Thymus (tissue), 11 donors: ENCODE measurements around the gene NAA10. TPM values are rescaled to one million over a fixed set of nuclear protein-coding genes. Genes with fewer than 3 reads are reported as not detected.

Source experiments
- DNase-seq, 9 donors: peaks; one replicate each; pipeline ENCODE4 v3.0.0-alpha.2; 2013; ENCODE audit warnings: low spot score in 9 of 9, low read depth in 6 of 9, missing footprints in 1 of 9
- H3K27ac ChIP-seq, 2 donors: one replicate each; pipeline ENCODE4 v1.5.1; 2013; ENCODE audit warnings: control low read depth in 1 of 2, low read depth in 1 of 2, low read length in 1 of 2, mild to moderate bottlenecking in 1 of 2, moderate library complexity in 1 of 2
- H3K27me3 ChIP-seq, 2 donors: one replicate each; pipeline ENCODE4 v1.5.1; 2013; ENCODE audit warnings: low read length in 1 of 2; ENCODE audit not compliant: control insufficient read depth in 2 of 2, insufficient read depth in 1 of 2
- H3K36me3 ChIP-seq, 2 donors: one replicate each; pipeline ENCODE4 v1.5.1; 2013; ENCODE audit warnings: low read length in 1 of 2, mild to moderate bottlenecking in 1 of 2, moderate library complexity in 1 of 2; ENCODE audit not compliant: control insufficient read depth in 2 of 2, insufficient read depth in 2 of 2
- H3K4me1 ChIP-seq, 2 donors: one replicate each; pipeline ENCODE4 v1.5.1; 2013; ENCODE audit warnings: low read length in 2 of 2; ENCODE audit not compliant: control insufficient read depth in 2 of 2, insufficient read depth in 2 of 2
- H3K4me3 ChIP-seq, 2 donors: one replicate each; pipeline ENCODE4 v1.5.1; 2013; ENCODE audit warnings: low read length in 2 of 2, control low read depth in 1 of 2, mild to moderate bottlenecking in 1 of 2
- H3K9me3 ChIP-seq, 2 donors: one replicate each; pipeline ENCODE4 v1.5.1; 2013; ENCODE audit warnings: low read length in 1 of 2, mild to moderate bottlenecking in 1 of 2; ENCODE audit not compliant: control insufficient read depth in 2 of 2, insufficient read depth in 1 of 2
- WGBS: extraction: QIAGEN DNeasy Blood & Tissue Kit; methylation state at CpG from one replicate; pipeline ENCODE4 v1.1.7; 2013; 5-methylcytosine and 5-hydroxymethylcytosine counted together
- polyA plus RNA-seq: library from polyadenylated mRNA; stranded (reverse); fragments of 200-250 nt; gene quantifications from one replicate; pipeline ENCODE4 v1.2.3, GENCODE V29; 2013
- total RNA-seq: library from RNA; stranded (reverse); fragments of 120-200 nt; gene quantifications from one replicate; pipeline ENCODE4 v1.2.4, GENCODE V29; 2013
- donor health status: healthy.

Gene NAA10
- total and polyA plus RNA-seq, 2 donors, result 41.3 to 94.7 TPM

DNA sequence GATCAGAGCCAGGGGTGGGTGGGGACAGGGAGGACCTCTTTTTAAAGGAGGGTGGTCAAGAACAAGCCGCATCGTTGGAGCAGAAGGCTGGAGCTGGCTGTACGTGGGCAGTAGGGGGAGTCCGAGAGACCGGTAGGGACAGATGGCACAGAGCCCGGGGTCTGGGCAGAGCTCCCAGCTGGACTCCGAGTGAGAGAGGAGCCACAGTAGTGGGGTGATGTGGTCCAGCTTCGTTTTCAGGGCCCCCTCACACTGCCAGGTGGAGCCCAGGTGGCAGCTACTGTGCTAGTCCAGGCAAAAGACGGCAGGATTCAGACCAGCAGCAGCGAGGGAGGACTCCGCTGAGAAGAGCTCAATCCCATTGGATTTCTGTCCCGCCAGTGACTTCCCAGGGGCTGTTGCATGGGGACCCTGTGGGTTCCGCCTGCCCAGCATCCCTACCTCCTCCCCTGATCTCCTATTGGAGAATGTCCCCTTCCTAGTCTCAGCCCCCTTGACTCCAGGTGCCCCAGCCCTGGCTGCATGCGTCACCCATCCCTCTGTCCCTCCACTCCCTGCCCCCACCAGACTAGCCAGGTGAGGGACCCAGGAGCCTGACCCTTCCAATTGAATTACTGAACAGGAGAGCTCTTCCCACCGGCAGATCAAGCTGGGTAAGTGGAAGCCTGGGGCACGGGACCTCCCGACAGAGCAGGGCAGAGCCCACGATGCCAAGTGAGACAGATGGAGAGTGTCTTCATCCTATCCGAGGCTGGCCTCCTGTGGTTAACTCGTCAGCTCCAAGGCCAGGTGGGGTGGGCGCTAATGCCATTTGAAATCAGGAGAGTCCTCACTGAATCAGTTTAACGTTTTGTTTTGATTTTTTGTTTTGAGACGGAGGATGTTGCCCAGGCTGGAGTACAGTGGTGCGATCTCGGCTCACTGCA, 11.6 kb downstream of the NAA10 start:
- H3K27me3 ChIP-seq, result peaks cover 0 to 37% of the 10 kb centered on the region in 2 donors
- H3K4me1 ChIP-seq, result peaks cover 3 to 60% of the 10 kb centered on the region in 2 donors
- no peak overlapping the region for H3K4me3 ChIP-seq
- H3K36me3 ChIP-seq, result peaks cover 29 to 30% of the 10 kb centered on the region in 2 donors
- H3K9me3 ChIP-seq, result peaks cover 0 to 7% of the 10 kb centered on the region in 2 donors
- H3K27ac ChIP-seq, result no peak overlapping the region
- WGBS, result 56% methylated on average over 25 of the region's 25 CpGs
- no peak for DNase-seq

DNA sequence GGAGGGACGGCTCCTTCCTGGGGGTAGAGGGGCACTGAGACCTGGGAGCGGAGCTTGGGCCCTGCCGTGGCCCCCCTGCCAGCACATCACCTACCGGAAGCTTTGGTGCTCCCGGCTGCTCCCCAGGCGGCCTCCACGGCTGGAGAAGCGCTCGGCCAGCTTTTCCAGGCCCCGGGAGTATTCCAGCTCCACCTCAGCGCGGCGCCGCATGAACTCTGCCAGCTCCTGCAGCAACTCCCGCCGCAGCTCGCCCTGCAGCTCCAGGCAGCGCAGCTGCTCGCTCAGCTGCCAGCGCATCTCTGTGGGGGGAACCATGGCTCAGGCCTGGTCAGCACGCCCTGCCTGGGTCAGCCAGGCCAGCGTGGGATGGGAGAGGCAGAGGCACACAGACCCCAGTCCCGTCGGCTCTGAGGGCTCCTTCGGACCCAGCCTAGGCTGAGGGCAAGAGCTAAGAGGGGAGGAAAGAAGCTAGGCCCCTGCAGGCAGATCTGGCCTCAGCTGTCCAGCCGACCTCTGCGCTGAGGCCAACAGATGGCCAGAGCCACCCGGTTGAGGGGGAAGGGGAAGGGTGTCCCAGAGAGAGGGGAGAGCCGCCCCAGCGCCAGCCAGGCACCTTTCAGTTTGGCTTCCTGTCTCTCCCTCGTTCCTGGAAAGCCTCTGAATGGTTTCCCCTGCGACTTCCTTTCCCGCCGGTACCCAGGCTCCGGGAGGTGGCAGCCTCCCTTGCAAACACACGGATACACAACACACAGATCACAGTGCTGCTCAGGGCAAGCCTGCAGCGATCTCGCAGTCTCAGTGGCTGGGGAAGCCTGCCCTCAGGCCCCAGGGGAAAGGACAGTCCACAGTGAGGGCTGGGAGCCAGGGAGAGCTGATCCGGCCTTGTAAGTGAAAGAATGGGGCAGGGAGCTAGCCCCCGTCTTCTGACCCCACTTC, 13.1 kb downstream of the NAA10 start:
- 64% methylated on average over 40 of the region's 40 CpGs for WGBS
- Histone ChIP-seq H3K36me3 (peaks cover 38 to 41% of the 10 kb centered on the region in 2 donors), H3K4me3 (no peak overlapping the region), H3K27me3 (peaks cover 0 to 40% of the 10 kb centered on the region in 2 donors), H3K9me3 (no peaks in the 10 kb centered on the region), H3K4me1 (peaks cover 3 to 50% of the 10 kb centered on the region in 2 donors), H3K27ac (no peak overlapping the region)
- no peak for DNase-seq

DNA sequence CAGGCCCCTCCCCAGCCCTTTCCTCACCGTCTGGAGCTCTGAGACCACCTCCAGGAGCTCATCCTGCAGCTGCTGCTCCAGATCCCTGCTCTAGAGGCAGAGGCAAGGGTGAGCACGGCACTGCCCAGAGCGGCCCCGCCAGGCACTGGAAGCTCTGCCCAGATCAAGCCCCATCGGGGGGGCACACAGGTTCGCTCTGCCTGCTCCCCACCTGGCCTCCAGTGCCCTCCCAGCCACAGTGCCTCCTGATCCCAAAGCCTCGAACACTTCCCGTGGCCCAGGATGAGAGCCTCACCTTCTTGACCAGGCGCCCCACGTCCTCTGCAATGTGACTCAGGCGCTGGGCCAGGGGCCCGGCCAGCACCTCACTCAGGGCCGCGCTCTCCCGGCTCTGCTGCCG, 13.8 kb downstream of the NAA10 start:
- peaks cover 0 to 40% of the 10 kb centered on the region in 2 donors for H3K27me3 ChIP-seq
- no peaks in the 10 kb centered on the region for H3K9me3 ChIP-seq
- no peak overlapping the region for H3K27ac ChIP-seq
- 94% methylated on average over 16 of the region's 16 CpGs for WGBS
- DNase-seq, result no peak
- H3K36me3 ChIP-seq, result peaks cover 40 to 41% of the 10 kb centered on the region in 2 donors
- H3K4me3 ChIP-seq, result no peak overlapping the region
- H3K4me1 ChIP-seq, result peaks cover 3 to 44% of the 10 kb centered on the region in 2 donors

DNA sequence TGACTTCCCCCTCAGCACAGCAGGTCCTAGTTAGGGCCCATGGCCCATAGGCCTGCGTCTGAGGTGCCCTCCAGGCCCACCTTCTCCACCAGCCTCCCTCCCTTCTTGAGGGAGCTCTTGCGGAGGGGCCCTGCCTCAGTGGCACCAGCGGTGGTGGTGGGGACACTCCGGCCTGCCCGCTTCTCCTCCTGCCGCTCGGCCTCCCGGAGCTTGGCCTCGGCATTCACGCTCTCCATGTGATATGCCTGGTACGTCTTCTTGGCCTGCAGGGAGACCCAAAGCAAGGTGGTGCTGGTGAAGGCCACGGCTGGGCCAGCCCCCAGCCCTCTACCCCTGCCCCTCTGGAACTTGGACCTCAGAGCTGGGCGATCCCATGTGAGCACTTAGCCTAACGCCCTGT, 14.3 kb downstream of the NAA10 start:
- peaks cover 41 to 45% of the 10 kb centered on the region in 2 donors for H3K36me3 ChIP-seq
- no peak for DNase-seq
- 98% methylated on average over 14 of the region's 14 CpGs for WGBS

DNA sequence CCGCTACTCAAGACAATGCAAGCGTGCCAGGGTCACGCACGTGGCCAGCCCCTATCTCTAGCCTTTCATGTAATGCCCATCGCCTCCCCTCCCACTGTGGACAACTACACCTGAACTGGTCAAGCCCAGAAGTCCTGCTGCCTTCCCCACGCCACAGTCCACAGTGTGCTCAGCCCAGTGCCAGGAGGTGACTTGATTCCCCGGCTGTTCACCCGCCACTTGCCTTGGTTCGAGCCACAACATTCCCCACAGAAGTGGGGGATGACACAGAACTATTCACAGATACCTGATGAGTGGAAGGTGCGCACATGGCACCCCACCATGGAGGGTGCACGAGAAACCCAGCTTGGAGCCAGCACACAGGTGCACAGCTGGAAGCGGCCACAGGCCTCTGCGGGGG, 15.6 kb downstream of the NAA10 start:
- 98% methylated on average over 13 of the region's 13 CpGs for WGBS
- peaks cover 41 to 45% of the 10 kb centered on the region in 2 donors for H3K36me3 ChIP-seq
- H3K27me3 ChIP-seq, result peaks cover 0 to 34% of the 10 kb centered on the region in 2 donors
- H3K27ac ChIP-seq, result no peak overlapping the region
- no peaks in the 10 kb centered on the region for H3K9me3 ChIP-seq
- peaks cover 3 to 32% of the 10 kb centered on the region in 2 donors for H3K4me1 ChIP-seq
- no peak overlapping the region for H3K4me3 ChIP-seq
- no peak for DNase-seq

More for the DNA sequence above, 14.3 kb downstream of the NAA10 start:
- peaks cover 0 to 37% of the 10 kb centered on the region in 2 donors for H3K27me3 ChIP-seq
- H3K4me1 ChIP-seq, result peaks cover 3 to 44% of the 10 kb centered on the region in 2 donors
- no peak overlapping the region for H3K27ac ChIP-seq
- H3K9me3 ChIP-seq, result no peaks in the 10 kb centered on the region
- H3K4me3 ChIP-seq, result no peak overlapping the region

DNA sequence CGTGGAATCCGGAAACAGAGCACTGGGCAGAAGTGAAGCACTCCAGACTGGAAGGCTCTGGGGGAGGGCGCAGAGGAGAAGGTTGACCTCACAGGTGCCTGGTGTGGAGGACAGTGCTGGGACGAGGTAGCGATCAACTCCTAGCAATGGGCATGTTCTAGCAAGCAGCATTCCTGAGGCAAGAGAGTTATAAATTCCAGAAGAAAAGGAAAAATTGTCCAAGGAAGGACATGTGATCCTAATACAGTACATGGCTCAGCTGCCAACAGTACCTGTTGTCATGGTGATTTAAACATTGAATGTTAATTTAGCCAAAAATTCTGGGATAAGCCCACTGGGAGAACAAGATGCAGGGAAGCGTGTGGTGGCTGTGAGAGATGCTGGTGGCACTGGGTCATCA, 17.0 kb downstream of the NAA10 start:
- Histone ChIP-seq H3K36me3 (peaks cover 51 to 59% of the 10 kb centered on the region in 2 donors), H3K27me3 (peaks cover 0 to 35% of the 10 kb centered on the region in 2 donors), H3K27ac (no peak overlapping the region), H3K9me3 (no peaks in the 10 kb centered on the region), H3K4me1 (peaks cover 3 to 19% of the 10 kb centered on the region in 2 donors), H3K4me3 (no peak overlapping the region)
- no peak for DNase-seq
- WGBS, result 95% methylated on average over 6 of the region's 6 CpGs

DNA sequence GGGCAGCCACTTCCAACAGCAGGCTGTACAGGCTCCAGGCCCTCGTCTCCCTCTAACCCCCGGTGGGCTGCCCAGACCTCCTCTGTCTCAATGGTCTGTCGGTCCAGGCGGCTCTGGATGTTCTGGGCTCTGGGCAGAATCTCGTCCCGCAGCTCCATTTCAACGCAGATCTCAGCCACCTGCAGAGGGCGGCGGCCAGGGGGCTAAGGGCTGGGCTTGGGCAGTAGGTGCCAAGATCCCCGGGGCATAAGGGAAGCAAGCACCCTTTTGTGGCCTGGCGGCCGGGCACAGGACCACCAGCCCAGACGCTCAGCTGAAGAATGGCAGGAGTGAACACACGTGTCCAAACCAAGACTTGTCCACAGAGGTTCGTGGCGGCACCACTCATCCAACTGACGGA, 21.1 kb downstream of the NAA10 start:
- Histone ChIP-seq H3K27me3 (peaks cover 0 to 16% of the 10 kb centered on the region in 2 donors), H3K27ac (no peak overlapping the region), H3K4me1 (peaks cover 0 to 5% of the 10 kb centered on the region in 2 donors), H3K4me3 (no peak overlapping the region), H3K36me3 (peaks cover 52 to 68% of the 10 kb centered on the region in 2 donors), H3K9me3 (no peaks in the 10 kb centered on the region)
- over 99% methylated on average over 17 of the region's 17 CpGs for WGBS
- no peak for DNase-seq

DNA sequence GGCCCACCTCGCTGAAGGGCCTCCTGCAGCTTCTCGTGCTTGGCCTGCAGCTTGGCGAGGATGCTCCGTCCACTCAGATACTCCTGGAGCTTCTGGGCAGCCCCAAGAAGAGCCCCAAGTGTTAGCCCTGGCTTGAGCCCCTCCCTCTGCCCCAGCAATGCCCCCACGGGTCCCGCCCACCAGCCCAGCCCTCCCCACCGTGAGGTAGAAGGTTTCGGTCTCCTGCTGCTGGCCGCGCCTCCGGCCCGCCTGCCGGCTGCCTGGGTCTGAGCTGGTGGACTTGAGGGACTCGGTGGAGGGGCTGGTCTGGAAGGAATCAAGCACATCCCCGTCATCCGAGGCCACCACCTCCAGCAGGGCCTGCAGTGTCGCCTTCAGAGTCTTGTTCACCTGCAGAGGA, 21.6 kb downstream of the NAA10 start:
- H3K4me1 ChIP-seq, result peaks cover 0 to 5% of the 10 kb centered on the region in 2 donors
- H3K4me3 ChIP-seq, result no peak overlapping the region
- DNase-seq, result no peak
- 94% methylated on average over 16 of the region's 17 CpGs for WGBS
- H3K36me3 ChIP-seq, result peaks cover 51 to 68% of the 10 kb centered on the region in 2 donors
- H3K27me3 ChIP-seq, result peaks cover 0 to 14% of the 10 kb centered on the region in 2 donors
- H3K27ac ChIP-seq, result no peak overlapping the region
- H3K9me3 ChIP-seq, result no peaks in the 10 kb centered on the region
